Esophagus (tissue), 2 donors: ENCODE data around the gene CNPY1. TPM values are rescaled to one million over a fixed set of nuclear protein-coding genes. Genes with fewer than 3 reads are reported as not detected.

Experiments
- H3K27ac ChIP-seq, 2 donors: one replicate each; pipeline ENCODE4 v1.5.1; 2013; ENCODE audit warnings: low read depth in 2 of 2, mild to moderate bottlenecking in 2 of 2, inconsistent platforms in 1 of 2, low read length in 1 of 2, moderate library complexity in 1 of 2
- H3K27me3 ChIP-seq, 2 donors: one replicate each; pipeline ENCODE4 v1.6.1; 2013; ENCODE audit warnings: low read length in 2 of 2, control low read depth in 1 of 2, mild to moderate bottlenecking in 1 of 2; ENCODE audit not compliant: insufficient read depth in 2 of 2, control insufficient read depth in 1 of 2
- H3K36me3 ChIP-seq, 2 donors: one replicate each; pipeline ENCODE4 v1.6.1; 2013; ENCODE audit warnings: low read length in 1 of 2; ENCODE audit not compliant: control insufficient read depth in 2 of 2, insufficient read depth in 2 of 2
- H3K4me1 ChIP-seq, 2 donors: one replicate each; pipeline ENCODE4 v1.6.1; 2013; ENCODE audit warnings: low read length in 1 of 2; ENCODE audit not compliant: control insufficient read depth in 2 of 2, insufficient read depth in 2 of 2
- H3K4me3 ChIP-seq, 2 donors: one replicate each; pipeline ENCODE4 v1.5.1; 2013; ENCODE audit warnings: low read length in 2 of 2, mild to moderate bottlenecking in 2 of 2, low read depth in 1 of 2, moderate library complexity in 1 of 2
- H3K9me3 ChIP-seq, 2 donors: one replicate each; pipeline ENCODE4 v1.6.1; 2013; ENCODE audit warnings: mild to moderate bottlenecking in 2 of 2, low read depth in 1 of 2, low read length in 1 of 2, moderate library complexity in 1 of 2; ENCODE audit not compliant: control insufficient read depth in 2 of 2, insufficient read depth in 1 of 2
- WGBS, 2 donors: extraction: QIAGEN DNeasy Blood & Tissue Kit; methylation state at CpG; one replicate each; pipeline ENCODE4 v1.1.7; 2013; 5-methylcytosine and 5-hydroxymethylcytosine counted together
- polyA plus RNA-seq, 2 donors: library from polyadenylated mRNA; stranded (reverse); fragments of 200-250 nt; gene quantifications; one replicate each; pipeline ENCODE4 v1.2.3, GENCODE V29; 2013
- donor health status: healthy with polysubstance abuse.
- donor health status: Bipolar disorder and iron deficiency.

Gene CNPY1
- polyA plus RNA-seq, 2 donors: not detected

DNA sequence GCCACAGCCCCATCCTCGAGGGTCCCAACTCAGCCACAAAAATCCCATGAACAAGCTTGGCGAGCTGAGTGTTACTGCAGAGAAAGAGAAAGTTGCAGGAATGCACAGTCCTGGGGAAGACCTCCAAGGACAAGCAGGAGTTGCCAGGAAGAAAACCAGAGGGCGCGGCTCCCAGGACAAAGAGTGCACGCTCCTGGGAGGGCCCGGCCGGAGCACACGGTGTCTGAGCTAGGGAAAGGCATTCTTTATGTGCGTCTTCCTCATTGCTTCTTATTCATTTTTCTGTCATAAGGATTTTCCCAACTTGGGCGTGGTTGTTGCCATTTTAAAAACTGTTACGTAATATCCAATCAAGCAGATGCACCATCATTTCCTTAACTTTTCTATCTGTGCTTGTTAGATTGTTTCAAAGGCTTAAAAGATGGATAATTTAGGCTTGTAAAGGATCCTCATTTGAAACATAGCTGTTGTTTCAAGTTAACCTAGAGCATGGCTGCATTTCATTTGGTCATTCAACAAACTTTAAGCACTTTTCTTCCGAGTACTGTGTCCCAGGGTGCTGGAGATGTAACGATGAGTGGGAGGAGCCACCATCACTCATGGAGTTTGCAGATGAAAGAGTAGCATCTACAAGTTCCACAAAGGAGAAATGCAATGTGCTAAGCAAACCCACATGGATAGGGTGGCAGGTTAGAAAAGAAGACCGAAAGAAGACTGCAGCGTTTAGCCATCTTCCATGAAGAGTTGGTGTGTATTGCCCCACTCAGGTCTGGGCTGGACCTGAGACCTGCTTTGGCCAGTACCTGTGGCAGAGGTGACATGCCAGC, 5.6 kb upstream of the CNPY1 start:
- 74 to 77% methylated on average over 15 of the region's 15 CpGs for WGBS, 2 donors

DNA sequence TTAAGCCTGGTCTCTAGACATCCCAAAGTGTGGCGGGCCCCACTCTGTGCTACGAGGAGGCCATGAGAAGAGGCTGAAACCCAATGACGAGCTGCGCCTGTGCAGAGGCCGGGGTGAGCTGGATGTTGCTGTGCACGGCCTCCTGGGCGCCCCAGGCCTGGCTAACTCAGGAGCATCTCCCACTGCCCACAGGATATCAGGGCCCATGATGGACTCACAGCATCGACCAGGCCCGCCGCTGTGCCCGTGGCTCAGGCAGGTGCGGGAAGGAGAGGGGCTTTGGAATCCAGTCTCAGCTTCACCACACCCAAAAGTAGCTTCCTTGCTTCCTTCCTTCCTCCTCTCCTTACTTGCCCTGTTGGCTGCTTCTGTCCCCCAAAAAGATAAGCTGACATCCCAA, 4.6 kb upstream of the CNPY1 start:
- no peak overlapping the region for H3K4me3 ChIP-seq
- H3K9me3 ChIP-seq: peaks cover 0 to 8% of the 10 kb centered on the region in 2 donors
- H3K27ac ChIP-seq: no peak overlapping the region
- H3K4me1 ChIP-seq: no peaks in the 10 kb centered on the region
- WGBS, 2 donors: 92 to 93% methylated on average over 11 to 12 of the region's 12 CpGs
- no peaks in the 10 kb centered on the region for H3K27me3 ChIP-seq
- no peaks in the 10 kb centered on the region for H3K36me3 ChIP-seq

More for the DNA sequence above, 5.6 kb upstream of the CNPY1 start:
- H3K27ac ChIP-seq: no peak overlapping the region
- no peaks in the 10 kb centered on the region for H3K36me3 ChIP-seq
- H3K9me3 ChIP-seq: peaks cover 0 to 8% of the 10 kb centered on the region in 2 donors
- H3K4me1 ChIP-seq: no peaks in the 10 kb centered on the region
- H3K4me3 ChIP-seq: no peak overlapping the region
- H3K27me3 ChIP-seq: no peaks in the 10 kb centered on the region

DNA sequence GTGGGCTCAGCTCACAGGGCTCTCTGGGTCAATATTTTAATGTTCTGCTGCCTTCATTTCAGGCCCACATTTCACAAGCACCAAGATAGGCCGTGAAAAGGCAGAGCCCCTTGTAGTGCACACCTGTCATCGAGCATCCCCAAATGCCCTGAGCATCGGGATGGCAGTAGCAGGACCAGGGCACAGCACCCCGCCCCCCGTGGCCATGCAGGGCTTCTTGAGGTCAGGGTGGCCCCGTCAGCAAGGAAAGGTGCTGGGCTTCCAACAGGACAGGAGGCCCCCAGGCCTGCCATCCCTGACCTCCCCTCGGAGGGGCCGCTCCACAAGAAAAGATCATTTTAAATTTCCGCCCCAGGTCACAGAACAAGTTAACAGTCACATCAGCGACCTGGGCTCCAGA, 2.9 kb upstream of the CNPY1 start:
- H3K4me3 ChIP-seq: no peak overlapping the region
- H3K27me3 ChIP-seq: no peaks in the 10 kb centered on the region
- WGBS, 2 donors: 86% methylated on average over 10 of the region's 10 CpGs
- H3K36me3 ChIP-seq: no peaks in the 10 kb centered on the region
- no peak overlapping the region for H3K27ac ChIP-seq
- no peaks in the 10 kb centered on the region for H3K4me1 ChIP-seq
- peaks cover 0 to 5% of the 10 kb centered on the region in 2 donors for H3K9me3 ChIP-seq

DNA sequence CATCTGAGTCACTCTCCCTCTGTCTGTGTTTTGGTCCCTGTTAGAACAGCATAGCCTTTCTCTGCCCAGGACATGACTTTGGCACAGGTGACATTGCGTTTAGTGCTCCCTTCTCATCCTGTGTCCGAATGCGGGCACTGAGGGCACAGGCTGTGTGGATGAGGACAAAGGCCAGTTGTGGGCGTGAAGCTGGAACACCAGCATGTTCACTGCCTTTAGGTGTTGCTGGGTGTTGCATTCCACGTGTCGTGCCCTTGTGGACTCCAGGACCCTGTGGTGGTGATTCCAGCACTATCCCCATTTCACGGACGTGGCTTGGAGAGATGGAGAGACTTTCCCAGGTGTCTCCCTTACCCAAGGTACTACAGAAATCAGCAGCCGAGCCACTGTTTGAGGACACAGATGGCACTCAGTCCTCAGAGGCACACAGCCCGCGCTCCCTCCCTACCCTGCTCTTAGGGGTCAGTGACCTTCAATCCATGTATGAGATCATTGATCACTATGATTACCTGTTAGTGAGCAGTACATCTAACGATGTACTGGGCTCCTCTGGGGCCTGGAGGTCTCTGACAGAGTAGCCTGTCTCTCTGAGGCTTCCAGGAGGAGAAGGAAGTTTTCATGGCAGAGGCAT, 917 bp upstream of the CNPY1 start:
- no peaks in the 10 kb centered on the region for H3K36me3 ChIP-seq
- WGBS, 2 donors: 78 to 82% methylated on average over 12 of the region's 12 CpGs

DNA sequence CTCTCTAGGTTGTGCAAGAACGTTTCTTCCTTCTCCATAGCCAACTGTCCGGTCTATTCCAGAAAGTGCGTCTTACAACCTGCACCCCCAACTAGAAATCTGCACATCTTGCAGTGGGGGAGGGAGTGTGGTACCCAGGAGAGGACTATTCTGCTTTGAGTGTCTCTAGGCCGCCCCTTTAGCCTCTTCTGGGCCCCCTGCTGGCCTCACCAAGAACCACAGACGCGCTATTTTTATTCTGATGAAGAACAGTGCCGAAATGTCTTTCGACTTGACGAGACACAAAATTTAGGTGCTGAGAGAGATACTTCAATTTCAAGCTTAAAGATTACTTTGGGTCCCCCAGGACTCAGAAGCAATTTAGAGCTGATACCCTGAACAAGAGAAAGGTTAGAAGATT, 1.0 kb downstream of the CNPY1 start:
- no peak overlapping the region for H3K4me3 ChIP-seq
- WGBS, 2 donors: 80 to 87% methylated on average over 9 of the region's 9 CpGs
- H3K9me3 ChIP-seq: no peaks in the 10 kb centered on the region
- H3K4me1 ChIP-seq: no peaks in the 10 kb centered on the region
- H3K36me3 ChIP-seq: no peaks in the 10 kb centered on the region
- H3K27ac ChIP-seq: no peak overlapping the region
- peaks cover 0 to 3% of the 10 kb centered on the region in 2 donors for H3K27me3 ChIP-seq

More for the DNA sequence above, 917 bp upstream of the CNPY1 start:
- no peak overlapping the region for H3K4me3 ChIP-seq
- no peaks in the 10 kb centered on the region for H3K9me3 ChIP-seq
- no peaks in the 10 kb centered on the region for H3K27me3 ChIP-seq
- H3K4me1 ChIP-seq: no peaks in the 10 kb centered on the region
- H3K27ac ChIP-seq: no peak overlapping the region

DNA sequence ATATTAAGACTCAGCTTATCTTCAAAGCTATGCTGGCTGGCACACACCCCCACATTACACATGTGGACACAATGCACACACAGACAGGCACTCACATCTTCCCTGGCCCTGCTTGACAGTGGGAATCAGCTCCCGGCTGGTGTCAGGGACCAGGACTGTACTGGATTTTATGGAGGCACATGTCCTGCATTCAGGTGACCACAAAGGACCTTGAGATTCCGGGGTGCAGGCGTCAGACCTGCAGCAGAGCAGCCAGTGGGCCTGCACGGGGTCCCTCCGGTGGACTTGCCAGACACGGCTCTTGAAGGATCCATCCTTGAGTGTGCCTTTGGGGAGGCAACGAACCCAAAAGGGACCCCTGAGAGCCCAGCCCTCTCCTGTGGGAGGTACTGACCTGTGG, 1.9 kb downstream of the CNPY1 start:
- 77 to 82% methylated on average over 7 of the region's 7 CpGs for WGBS, 2 donors
- H3K27me3 ChIP-seq: peaks cover 0 to 3% of the 10 kb centered on the region in 2 donors

DNA sequence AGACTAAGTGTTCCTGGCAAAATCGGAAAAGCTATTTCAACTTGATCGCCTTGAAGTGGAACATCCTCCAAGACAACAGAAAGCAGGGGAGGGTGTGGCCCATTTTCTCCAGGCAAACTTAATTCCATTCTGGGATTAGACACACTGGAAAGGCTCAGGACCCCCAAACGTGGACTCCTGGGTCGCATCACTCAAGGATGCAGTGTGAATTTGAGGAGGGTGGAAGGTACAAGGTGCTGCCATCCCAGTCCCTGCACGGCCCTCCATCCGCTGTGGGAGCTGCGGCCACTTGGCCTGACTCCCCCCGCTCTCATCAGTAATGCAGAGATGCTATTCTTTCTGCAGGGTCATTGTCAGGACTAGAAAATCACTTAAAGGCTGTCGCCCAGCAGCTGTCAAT, 2.4 kb downstream of the CNPY1 start:
- no peak overlapping the region for H3K4me3 ChIP-seq
- 83 to 87% methylated on average over 9 of the region's 9 CpGs for WGBS, 2 donors
- no peaks in the 10 kb centered on the region for H3K36me3 ChIP-seq
- no peaks in the 10 kb centered on the region for H3K4me1 ChIP-seq
- no peaks in the 10 kb centered on the region for H3K9me3 ChIP-seq
- H3K27me3 ChIP-seq: peaks cover 0 to 3% of the 10 kb centered on the region in 2 donors
- H3K27ac ChIP-seq: no peak overlapping the region

More for the DNA sequence above, 1.9 kb downstream of the CNPY1 start:
- Histone ChIP-seq H3K4me3 (no peak overlapping the region), H3K4me1 (no peaks in the 10 kb centered on the region), H3K9me3 (no peaks in the 10 kb centered on the region), H3K27ac (no peak overlapping the region), H3K36me3 (no peaks in the 10 kb centered on the region)

DNA sequence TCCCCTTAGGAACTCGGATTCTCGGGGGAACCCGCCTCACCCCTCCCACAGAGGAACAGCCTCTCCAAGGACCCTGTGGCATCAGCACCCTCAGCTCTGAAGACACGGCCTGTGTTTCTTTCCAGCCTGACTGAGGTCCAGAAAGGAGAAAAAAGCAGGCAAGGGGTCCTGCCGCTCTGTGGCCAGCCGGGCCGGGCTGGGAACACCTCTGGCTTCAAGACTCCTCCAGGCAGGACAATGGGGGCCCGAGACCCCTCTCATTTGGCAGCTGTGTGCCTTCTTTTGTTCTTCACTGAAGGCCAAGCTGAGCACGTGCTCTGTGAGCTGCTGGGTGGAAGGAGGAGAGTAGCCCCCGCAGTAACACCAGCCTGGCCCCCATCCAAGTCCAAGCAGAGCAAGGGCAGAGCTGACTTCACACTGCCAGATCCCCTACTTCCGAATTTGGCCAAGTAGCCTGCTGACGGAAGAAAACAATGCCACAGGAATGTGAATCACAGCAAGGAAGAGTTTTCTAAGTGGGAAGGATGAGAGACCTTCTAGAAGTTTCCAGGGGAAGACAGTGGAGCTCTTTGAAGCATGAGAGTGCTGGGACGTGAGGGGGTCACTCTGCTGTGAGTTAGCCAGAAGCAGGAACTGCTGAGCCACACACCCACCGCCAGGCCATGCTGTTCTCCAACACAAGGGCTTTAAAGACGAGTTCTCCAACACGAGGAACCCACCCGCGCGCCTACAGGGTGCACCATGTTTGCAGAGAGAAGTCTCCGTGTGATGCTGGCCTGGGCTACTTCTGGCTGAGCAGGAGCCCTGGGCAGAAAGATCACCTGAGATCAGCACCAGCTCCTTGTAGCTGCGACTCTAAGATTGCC, 3.1 kb downstream of the CNPY1 start:
- no peaks in the 10 kb centered on the region for H3K36me3 ChIP-seq
- no peaks in the 10 kb centered on the region for H3K9me3 ChIP-seq
- peaks cover 0 to 3% of the 10 kb centered on the region in 2 donors for H3K27me3 ChIP-seq
- no peak overlapping the region for H3K4me3 ChIP-seq
- no peaks in the 10 kb centered on the region for H3K4me1 ChIP-seq
- WGBS, 2 donors: 70 to 74% methylated on average over 21 of the region's 21 CpGs
- H3K27ac ChIP-seq: no peak overlapping the region

DNA sequence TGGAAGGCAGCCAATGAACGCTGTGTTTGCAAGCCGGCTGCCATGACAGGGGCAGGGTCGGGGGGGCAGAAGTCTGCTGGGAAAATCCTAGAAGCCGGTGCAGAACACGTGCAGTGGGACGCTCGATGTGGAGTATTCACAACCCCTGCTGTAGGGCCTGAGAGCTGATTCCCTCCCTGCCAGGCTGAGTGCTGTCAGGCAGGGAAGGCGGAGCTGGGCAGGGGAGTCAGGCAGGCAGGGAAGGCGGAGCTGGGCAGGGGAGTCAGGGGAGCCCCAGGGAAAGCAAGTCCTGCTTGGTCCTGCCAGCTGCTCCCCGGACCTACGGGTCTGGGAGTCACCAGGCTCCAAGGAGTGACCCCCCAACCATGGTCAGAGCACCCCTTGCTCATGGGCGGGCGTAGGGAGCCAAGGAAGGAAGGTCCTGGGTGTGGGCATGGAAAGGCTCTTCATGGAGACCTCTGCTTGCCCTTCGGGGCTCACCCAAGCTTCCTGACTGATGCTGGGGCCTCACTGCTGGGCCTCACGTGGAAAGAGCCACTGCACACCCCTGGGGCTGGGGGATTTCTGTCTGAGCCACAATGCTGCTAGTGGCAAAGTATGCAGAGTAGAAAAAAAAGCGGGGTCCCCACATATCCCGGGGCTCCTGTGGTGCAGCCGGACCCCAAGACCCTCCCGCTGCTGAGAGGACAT, 4.2 kb downstream of the CNPY1 start:
- Histone ChIP-seq H3K27me3 (peaks cover 0 to 3% of the 10 kb centered on the region in 2 donors), H3K4me1 (no peaks in the 10 kb centered on the region), H3K36me3 (no peaks in the 10 kb centered on the region), H3K4me3 (no peak overlapping the region), H3K9me3 (no peaks in the 10 kb centered on the region), H3K27ac (no peak overlapping the region)
- 62 to 64% methylated on average over 17 to 19 of the region's 19 CpGs for WGBS, 2 donors
